SHP77 treated with DMSO at 0.1 percent for 48 hours (cell line): Measurements from ENCODE around the gene DHRSX.
"Not testable (repeated sequence)": the region's sequence is repeated elsewhere in the genome, so short reads cannot be mapped to it uniquely, and the experiment has no call there.

Experiments
- DNase-seq: peaks from one replicate; lab custom pipeline; 2025; lab: John Stamatoyannopoulos, UW

DHRSX gene

GRCh38 chrX:2424317-2424716 lies 76.5 kb downstream of the DHRSX start:
- no peak for DNase-seq

GRCh38 chrX:2423899-2424298 lies 76.9 kb downstream of the DHRSX start:
- DNase-seq: no peak

GRCh38 chrX:2423282-2423681 lies 77.5 kb downstream of the DHRSX start:
- DNase-seq: no peak

- DNase-seq: not testable (repeated sequence)
Observed at GRCh38 chrX:2419418-2419817, 81.4 kb downstream of the DHRSX start.

- no peak for DNase-seq
Observed at GRCh38 chrX:2418000-2418399, 82.8 kb downstream of the DHRSX start.

- DNase-seq: no peak
Observed at GRCh38 chrX:2416851-2417604, 83.7 kb downstream of the DHRSX start.

GRCh38 chrX:2414384-2414783 lies 86.4 kb downstream of the DHRSX start:
- DNase-seq: no peak

- no peak for DNase-seq
Observed at GRCh38 chrX:2413969-2414368, 86.8 kb downstream of the DHRSX start.

- DNase-seq: no peak
Observed at GRCh38 chrX:2412131-2412530, 88.6 kb downstream of the DHRSX start.

- DNase-seq: no peak
Observed at GRCh38 chrX:2410279-2411020, 90.3 kb downstream of the DHRSX start.

GRCh38 chrX:2409796-2410195 lies 91.0 kb downstream of the DHRSX start:
- DNase-seq: no peak

- DNase-seq: no peak
Observed at GRCh38 chrX:2408856-2409255, 91.9 kb downstream of the DHRSX start.

GRCh38 chrX:2406891-2407518 lies 93.8 kb downstream of the DHRSX start:
- DNase-seq: no peak

- no peak for DNase-seq
Observed at GRCh38 chrX:2404776-2405175, 96.0 kb downstream of the DHRSX start.

- DNase-seq: no peak
Observed at GRCh38 chrX:2402361-2402690, 98.5 kb downstream of the DHRSX start.

- no peak for DNase-seq
Observed at GRCh38 chrX:2401590-2402360, 99.0 kb downstream of the DHRSX start.

- DNase-seq: no peak
Observed at GRCh38 chrX:2401201-2401589, 99.6 kb downstream of the DHRSX start.

- no peak for DNase-seq
Observed at GRCh38 chrX:2398064-2398656, 102.6 kb downstream of the DHRSX start.

GRCh38 chrX:2397229-2398063 lies 103.3 kb downstream of the DHRSX start:
- no peak for DNase-seq

- DNase-seq: no peak
Observed at GRCh38 chrX:2395261-2395992, 105.3 kb downstream of the DHRSX start.
